Measurements from ENCODE around the gene CELF5. TPM values are rescaled to one million over a fixed set of nuclear protein-coding genes. Genes with fewer than 3 reads are reported as not detected.

Gene CELF5
- not detected in 2 replicates for total RNA-seq

DNA sequence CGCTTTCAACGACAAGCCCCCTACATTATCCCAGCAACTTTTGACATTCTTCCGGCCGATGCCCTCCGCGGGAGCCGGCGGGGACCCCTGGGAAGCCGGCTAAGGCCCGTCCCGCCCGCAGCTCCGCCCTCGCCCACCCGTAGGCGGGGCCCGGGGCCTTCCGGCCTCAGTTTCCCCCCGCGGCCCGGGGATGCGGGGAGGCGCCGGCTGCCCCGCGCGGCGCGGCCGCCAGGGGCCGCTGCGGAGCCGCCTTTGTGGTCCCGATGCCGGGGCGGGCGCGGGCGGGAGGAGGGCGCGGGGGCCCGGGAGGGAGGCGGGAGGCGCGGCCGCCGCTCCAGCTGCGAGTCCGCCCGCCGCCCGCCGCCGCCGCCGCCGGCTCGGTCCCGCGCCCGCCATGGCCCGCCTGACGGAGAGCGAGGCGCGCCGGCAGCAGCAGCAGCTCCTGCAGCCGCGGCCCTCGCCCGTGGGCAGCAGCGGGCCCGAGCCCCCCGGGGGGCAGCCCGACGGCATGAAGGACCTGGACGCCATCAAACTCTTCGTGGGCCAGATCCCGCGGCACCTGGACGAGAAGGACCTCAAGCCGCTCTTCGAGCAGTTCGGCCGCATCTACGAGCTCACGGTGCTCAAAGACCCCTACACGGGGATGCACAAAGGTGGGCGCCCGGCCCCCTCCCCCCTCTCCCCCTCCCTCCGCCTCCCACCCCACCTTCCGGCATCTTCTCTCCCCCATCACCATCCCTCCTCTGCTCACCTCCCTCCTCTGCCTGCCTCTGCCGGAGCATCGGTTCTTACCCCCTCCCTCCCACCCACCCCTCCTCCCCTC, at the start of gene CELF5:
CELF5 (plus strand) TSS at position 316 of the 823 bp plus-strand sequence; CDS start at position 395, 79 bp downstream.

GRCh38 chr19:3178377-3178972, 46.0 kb upstream of the CELF5 start, which contains the start of gene S1PR4:
TSS of gene S1PR4 (plus strand) at chr19:3178769. CDS start at chr19:3178793, 24 bp downstream.

DNA sequence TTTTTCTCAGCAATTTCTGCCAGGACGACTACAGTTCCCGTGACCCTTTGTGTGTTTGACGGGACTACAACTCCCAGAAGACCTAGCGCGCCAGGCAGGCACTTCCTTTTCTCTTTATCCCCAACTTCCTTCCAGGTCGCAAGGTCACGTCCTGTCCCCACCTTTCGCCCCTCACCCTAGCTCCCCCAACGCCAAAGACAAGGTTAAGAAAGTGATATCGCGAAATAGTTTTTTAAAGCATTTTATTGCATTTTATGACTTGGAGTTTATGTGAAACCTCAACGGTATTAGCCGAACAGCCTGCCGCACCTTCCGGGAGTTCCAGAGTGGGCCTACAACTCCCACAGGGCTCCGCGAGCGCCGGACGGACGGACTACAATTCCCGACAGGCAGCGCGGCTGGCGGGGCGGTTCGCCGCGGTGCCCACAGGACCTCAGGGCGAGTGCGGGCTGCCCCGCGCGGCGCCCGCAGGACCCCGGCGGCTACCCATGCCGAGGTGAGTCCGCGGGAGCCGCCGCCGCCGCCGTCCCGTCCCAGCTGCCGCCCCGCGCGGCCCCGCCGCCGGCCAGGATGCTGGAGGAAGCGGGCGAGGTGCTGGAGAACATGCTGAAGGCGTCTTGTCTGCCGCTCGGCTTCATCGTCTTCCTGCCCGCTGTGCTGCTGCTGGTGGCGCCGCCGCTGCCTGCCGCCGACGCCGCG, 38.9 kb upstream of the CELF5 start, which contains the start of gene NCLN:
NCLN (plus strand) TSS at position 470 of the 699 bp plus-strand sequence; CDS start at position 571, 101 bp downstream.

Other genes starting within 250 kb of the CELF5 start
- 1.1 and 1.6 TPM in 2 replicates for gene TLE6, start 247.1 kb upstream of the CELF5 start, total RNA-seq
- 13.0 and 34.6 TPM in 2 replicates for gene TLE2, start 195.4 kb upstream of the CELF5 start, total RNA-seq
- 307 and 365 TPM in 2 replicates for gene TLE5, start 162.2 kb upstream of the CELF5 start, total RNA-seq
- gene GNA11, start 130.3 kb upstream of the CELF5 start, total RNA-seq = 93.8 and 126 TPM in 2 replicates
- gene GNA15, start 88.6 kb upstream of the CELF5 start, total RNA-seq = under 0.01 TPM in 1 of 2 replicates, not detected in the other
- gene S1PR4, start 45.9 kb upstream of the CELF5 start, total RNA-seq = 0.67 and 1.6 TPM in 2 replicates
- 59.1 and 60.0 TPM in 2 replicates for gene NCLN, start 38.7 kb upstream of the CELF5 start, total RNA-seq
- gene NFIC, start 141.9 kb downstream of the CELF5 start, total RNA-seq = 61.7 and 63.0 TPM in 2 replicates

Measured in vein endothelial cell (primary cell).